ENCODE results near the gene MGMT.

MGMT gene

DNA sequence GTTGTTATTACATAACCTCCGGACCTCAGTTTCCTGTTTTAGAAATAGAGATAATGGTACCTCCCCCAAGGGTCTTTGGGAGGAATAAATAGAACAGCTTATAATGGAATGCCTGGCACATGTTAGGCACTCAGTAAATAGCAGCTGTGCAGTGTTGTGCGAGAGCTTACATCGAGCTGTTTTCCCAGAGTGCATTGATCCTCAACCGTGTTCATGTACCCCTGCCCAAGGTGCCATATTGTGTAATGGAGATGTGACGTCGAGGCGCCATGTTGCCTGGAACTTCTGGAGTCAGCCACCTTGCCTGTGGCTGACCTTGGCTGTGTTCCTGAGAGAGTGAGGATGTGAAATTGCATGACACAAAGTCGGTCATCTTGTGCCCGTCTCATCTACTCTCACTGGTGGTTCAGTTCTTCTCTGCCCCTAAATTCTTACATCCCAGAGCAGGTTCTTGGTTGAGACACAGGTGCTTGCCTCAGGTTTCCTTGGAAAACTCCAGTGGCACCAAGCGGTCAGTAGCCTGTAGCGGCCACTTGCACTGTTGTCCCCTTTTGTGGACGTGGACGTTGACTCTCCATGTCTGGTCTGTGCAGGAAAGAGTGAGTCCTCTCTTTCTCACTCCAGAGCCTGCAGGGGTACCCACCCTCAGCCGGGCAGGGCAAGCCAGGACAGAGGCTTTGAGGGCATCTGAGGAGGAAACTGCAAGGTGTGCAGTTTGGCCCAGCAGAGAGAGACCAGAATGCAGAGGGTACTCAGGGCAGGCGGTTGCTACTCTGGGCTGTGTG lies 230.6 kb downstream of the MGMT start:
- no peak for DNase-seq

DNA sequence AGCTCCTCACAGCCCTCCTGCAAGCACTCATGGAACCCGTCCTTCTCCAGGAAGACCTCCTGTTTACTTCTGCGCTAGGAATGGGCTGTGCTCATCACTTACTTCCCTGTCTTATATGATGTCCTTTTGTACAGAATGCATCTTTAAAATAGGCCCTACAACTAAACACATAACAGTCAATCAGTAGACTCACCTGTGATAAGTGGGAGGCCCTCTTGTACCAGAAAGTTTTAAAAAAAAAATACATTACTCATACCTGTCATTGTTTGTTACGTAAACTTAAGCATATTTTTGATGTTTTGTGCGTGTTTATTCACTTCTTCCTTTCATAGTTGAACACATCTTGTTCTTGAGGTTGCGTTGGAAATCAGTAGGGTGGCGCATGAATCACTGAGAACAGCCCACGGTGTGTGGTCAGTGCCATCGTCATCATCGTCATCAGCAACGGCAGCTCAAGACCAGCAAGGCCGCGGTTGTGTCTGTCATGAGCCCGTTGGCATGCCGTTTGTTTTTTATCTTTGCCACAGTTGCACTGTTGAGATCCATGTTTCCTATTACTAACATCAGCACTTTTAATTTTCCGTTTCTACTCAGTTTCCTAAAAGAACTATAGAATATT lies 232.8 kb downstream of the MGMT start:
- DNase-seq, result no peak

DNA sequence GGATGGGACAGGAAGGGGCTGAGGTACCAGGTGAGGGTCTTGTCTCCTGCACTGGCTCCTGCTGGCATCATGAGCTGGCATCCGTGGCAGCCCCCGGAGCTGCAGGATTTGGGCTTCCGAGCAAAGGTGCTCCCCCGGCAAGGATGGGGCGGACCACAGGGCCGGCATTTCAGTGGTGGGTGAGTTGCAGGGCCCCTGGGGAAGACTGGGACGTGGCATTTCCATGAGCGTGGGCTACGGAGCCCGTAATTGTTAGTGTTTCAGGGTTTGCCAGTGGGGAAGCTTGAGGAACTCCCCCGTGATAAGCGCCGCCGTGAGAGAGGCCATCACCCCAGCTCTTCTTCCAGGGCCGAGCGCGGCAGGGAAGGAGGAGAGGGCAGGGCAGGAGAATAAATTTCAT lies 235.6 kb downstream of the MGMT start:
- no peak for DNase-seq

DNA sequence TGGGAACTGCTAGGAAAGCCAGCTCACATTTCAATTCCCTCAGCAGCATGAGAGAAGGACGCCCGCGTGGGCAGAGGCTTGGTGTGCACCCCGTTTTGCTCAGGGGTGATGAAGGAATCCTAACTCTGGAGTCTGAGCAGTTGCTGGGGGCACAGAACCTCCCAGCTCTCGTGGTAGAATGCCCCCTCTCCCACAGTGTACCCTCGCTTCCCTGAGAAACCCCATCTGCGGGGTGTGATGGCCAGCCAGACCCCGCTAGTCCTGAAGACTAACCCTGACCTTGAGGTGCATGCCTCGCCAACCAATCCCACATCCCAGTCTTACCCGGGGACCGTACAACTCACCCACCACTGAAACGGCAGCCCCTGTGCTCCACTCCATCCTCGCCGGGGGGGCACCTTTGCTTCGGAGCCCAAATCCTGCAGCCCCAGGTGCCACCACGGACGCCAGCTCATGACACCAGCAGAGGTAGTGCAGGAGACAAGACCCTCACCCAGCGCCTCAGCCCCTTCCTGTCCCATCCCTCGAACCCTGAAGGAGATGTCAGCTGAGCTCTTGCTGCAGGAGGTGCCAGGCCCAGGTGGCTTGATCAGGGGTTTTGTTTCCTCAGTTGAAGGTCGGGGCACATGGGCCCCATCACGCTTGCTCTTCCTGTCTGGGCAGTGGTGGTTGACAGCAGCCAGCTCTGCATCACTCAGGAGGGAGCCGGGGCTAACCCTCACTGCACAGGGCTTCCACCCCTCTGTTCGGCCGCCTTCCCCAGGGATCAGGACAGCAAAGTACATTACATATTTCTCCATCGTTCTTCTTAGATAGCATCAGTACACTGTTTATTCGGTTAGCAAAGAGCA lies 236.5 kb downstream of the MGMT start:
- DNase-seq, result no peak

DNA sequence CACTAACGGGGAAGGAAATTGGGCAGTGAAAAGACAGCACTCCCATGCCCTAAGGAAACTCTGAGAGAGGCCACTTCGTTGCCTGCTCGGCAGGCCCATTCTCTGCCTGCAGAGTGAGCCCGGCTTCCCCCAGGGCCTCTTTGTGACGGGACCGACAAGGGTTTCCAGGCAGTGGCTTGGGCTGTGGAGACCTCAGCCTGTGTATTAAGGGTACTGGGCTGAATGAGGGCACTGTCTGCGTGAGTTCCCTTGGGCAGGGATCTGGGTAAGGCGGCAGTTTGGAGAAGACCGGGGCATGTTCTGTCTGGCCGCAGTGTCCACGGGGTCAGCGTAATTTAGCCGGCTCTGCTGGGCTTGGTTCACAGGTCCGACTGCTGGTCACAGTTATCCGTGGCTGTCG lies 237.2 kb downstream of the MGMT start:
- no peak for DNase-seq

DNA sequence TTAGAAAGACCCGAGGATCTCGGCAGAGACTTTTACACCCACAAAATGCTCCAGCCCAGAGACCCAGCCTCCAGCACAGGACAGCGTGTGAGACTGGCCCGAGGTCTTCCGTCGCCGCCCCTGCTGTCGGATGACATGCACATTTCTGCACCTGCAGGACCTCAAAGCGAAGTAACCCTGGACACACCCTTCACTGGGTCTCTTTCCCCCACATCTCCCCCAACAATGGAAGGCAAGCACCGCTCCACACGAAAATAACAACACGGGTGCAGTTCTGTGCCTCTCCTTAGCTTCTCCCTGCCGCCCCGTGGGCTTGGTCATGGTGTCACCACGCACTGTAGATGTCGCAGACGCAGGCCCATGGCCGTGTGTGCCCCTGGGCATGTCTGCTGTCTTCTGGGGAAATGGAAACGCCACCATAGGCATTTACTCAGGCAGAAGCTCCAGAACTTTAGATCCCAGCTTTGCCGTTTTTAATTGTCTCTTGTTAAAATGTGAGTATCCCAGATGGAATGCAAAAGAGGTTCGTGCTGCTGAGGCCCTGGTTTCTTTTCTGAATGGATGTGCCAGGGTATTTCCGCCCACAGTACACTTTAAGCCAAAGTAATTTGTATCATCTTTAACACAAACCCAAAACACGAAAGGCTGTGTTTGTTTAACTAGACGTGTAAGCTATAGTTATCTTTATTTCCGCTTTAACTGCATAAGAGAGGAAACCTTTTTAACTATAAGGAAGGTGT lies 237.9 kb downstream of the MGMT start:
- no peak for DNase-seq

DNA sequence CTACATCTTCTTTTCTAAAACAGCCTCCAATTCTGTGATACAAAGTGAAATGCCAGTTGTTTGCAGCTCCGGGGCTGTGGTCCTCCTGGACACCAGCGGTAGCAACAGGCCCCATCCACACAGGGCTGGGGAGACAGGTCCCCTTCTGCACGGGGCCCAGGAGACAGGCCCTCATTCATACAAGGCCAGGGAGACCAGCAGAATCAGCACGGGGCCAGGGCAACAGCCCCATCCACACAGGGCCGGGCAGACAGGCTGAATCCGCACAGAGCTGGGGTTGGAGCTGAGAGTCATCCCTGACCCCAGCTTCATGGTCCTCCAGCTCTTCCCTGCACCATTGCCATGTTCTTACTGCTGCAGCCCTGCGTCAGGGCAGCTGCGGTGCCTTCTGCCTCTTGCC lies 238.6 kb downstream of the MGMT start:
- no peak for DNase-seq

DNA sequence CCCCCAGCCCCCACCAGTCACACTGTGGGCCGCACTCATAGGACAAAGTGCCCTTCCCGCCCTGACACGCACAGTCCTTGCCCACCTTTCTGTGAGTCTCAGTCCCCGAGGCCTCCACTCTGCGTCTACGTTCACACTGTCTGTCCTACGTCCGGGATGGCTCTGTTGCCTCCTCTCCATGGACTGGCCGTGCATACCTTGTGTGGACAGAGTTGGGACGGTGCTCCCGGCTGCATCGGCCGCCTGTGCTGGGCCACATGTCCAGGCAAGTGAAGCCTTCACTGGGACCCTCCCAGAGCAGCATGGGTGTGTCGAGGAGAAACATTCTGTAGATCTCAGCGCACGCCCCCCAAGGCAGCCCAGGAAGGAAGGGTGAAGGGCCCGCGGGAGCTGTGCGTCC lies 239.0 kb downstream of the MGMT start:
- DNase-seq, result no peak

DNA sequence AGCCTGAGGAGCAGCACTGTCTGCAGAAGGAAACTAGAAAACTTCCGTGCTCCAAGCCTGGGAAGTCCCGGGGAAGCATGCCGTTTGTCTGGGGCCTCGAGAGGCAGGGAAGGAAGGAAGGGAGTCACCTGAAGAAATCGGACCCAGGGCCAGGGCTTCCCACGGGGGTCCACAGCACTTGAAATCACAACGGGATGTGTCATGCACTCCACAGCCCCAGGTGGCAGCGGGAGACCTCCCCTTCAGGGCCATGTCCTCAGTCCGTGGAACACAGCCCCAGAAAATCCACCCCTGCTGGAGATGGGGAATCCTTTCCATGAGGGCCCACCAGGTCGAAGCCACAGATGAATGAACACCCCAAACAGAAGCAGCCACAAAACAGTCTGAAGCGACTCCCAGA lies 239.5 kb downstream of the MGMT start:
- no peak for DNase-seq

DNA sequence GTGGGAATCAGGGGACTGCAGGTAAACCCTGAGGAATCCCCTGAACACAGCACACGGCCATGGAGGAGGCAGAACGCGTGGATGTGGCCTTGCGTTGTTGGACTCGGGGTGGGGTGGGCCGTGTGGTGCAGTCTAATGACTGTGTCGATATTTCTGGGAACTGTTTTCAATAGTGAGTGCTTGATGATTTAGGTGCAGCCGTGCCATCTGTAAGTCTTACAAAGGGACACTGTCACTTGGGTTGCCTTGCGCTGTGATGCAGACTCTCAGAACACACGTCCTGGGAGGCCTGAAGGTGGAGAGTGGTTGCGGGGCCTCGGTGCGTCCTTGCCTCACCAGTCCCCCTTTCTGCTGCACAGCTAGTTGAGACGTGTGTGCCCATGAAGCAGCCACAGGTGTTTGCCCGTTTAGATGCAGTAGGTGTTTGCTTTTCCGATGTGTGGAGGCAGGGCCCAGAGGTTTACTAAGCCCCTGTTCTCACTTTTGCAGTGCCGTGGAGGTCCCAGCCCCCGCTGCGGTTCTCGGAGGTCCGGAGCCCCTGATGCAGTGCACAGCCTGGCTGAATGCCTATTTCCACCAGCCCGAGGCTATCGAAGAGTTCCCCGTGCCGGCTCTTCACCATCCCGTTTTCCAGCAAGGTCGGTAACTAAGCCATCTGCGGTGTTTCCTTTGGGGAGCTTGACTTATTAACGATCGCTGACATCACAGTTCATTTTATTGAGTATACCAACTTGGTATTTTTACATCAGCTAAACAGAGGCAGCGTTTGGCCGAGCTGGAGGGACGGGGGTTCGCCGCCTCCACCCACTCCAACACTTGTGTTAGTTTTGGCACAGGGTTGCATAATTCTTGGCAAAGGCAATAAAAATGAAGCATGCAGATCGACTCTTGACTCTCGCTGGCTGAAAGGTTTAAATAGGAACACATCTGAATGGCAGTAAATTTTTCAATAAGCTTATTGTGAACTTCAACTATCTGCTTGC lies 240.7 kb downstream of the MGMT start:
- no peak for DNase-seq

DNA sequence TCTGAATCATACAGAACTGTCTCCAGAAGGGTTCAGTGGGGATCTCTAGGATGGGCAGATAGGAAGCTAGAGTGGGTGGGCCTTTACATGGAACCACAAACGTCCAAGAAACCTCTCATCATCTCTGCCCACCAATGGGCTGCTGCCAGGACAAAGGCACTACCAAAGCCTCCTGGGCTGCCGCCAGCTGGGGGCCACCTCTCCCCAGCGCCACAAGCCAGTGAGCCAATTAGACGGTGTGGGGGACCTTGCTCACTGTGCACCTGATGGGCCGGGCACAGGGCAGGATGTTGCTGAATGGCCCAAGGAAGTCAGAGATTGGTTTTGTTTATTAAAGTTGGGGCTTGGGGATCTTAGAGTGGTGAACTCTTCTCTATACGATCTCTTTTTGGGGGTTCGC lies 242.1 kb downstream of the MGMT start:
- no peak for DNase-seq

DNA sequence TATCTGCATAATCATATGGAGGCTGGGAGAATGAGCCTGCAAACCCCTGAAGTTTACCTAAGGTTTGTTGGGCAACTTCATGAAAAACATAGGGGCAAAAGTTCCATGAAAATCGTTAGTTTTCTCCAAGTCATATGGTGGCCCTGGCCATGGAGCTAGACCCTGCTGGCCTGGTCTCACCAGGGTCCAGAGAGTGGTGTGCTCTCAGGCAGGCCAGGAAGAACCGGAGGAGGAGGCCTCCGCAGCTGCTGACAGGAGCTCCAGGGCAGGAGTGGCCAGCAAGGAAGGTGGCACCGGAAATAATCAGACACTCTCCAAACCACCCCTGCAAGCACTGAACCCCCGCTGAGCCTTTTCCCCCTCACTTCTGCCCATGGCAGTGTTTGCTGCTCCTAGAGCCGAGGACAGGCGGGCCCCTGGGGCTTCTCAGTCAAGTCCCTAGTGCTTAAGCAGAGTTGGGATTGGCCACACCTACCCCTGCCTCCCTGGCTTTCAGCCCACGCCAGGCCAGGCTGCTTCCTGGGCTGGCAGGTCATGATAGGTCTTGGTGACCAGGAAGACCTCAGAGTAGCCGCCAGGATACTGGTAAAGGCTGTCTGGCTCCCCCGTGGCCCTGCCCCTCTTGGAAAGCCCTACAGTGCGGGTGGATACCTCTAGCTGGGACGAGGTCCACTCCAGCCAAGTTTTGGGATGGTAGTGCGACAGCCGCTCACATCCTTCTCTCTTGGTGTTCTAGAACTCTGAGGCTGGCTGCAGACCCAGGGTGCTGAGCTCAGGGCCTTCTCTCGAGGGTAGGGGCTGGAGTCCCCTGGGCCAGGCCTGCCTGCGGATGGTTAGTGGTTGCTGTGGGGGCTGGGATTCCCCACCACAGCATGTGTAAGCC lies 242.8 kb downstream of the MGMT start:
- no peak for DNase-seq

DNA sequence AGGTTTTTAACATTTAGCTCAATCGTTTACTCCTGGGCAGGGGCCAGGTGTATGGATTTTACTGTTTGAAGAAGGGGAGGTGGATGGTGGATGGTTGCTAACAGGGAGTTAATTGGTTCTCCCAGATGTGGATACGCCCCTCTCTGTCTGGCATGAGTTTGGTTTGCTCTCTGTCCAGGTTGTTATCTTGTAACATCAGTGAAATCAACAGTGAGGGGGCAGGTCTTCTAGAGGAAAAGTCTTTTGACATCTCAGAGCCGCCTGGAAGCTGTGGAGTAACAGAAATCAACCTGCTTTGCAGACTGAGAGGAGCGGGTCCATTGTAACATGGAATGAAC lies 243.4 kb downstream of the MGMT start:
- no peak for DNase-seq

DNA sequence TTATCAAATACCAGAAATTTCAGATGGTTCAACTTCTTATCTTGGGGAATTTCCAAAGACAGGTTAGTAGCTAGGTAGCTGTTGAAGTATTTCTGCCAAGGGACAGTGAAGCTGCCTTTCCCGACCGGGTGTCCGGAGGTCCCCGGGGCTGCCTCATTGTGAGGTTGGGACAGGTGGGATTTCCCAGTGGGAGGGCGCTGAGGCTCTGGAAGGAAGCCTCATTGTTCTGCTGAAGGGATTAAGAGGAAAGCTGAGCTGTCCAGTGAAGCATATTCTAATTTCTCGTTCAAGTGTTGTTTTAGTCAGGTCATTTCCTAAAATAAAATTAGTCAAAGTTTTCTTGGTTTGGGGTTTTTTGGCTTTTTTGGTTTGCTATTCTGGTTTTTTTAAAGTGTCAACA lies 244.2 kb downstream of the MGMT start:
- no peak for DNase-seq

DNA sequence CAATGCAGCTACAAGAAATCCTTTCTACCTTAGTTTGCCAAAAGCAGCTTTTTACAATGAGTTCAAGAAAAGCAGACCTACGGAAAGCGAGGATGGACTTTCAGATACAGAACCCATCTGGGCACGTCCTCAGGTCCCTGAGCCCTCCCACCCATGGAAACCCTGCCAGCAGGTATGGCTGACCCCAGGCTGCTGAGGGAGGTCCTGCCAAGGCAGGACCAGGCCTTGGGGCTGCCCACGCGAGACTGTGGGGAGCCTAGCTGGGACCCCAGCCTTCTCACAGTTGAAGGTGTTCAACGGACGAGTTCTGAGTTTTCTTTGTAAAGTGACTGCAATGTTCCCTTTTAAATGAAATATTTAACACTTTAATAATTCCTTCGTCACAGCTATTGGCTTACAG lies 245.0 kb downstream of the MGMT start:
- DNase-seq, result no peak

DNA sequence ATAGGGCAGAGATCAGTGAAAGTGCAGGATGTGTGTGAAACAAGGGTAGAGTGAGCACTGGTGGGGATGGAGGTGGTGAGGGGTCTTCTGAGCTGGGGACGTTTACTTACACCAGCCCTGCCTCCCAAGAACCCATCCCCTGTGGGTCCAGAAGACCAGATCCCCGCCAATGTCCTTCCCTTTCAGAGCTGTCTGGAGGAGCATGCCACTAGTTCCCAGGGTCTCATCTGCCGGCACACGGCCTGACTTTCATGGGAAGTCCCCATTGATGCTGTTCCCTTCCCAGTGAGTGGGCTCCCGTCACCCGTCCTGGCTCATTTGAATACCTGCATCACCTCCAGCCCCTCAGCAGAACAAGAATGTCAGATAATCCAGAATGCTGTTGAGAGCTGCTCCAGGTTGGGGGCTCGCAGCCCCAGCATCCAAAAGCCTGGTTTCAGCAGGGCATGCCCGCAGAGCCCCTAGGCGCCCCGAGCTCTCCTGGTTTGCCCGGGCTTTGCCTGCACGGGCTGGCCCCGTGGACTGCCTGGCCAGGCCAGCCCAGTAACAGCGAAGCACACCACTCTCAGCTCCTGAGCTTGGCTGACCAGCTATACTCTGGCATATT lies 246.7 kb downstream of the MGMT start:
- no peak for DNase-seq

DNA sequence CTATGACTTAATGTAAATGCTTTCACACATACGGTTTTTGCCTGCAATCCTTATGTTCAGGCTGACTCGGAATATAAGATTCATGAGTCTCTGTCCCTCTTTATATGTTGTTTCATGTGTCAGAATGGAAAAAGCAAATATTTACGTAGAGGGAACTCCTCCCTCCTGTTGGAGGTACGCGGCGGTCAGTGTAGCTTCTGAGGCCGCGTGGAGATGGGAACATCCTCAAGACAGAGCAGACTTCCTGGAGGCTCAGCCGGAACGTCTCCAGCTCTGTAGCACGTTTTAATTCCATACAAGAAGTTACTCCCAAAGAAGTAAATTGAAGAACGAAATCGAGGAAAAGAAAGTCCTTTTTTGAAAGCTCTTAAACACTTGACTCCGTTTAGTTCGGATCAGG lies 248.8 kb downstream of the MGMT start:
- DNase-seq, result no peak

DNA sequence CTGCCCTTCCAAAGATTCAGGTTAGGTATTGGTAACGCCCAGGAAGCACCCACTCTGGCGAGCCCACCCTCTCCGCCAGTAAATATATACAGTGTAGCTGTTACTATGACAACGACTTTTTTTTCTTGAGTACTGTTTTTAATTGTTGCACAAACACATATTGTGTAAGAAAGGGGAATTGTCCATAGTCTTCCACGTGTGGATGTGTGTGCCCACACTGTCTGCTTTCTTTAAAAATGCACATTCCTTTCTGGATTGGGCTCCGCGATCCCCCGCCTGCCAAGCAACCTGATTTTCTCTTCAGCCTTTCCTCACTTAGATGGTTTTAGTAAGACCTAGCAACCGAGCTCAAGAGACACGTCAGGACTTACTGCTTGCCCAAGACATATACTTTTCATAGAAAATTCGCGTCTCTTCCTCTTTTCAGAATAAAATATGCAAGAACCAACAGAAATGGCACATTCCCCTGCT lies 249.2 kb downstream of the MGMT start:
- DNase-seq, result no peak

DNA sequence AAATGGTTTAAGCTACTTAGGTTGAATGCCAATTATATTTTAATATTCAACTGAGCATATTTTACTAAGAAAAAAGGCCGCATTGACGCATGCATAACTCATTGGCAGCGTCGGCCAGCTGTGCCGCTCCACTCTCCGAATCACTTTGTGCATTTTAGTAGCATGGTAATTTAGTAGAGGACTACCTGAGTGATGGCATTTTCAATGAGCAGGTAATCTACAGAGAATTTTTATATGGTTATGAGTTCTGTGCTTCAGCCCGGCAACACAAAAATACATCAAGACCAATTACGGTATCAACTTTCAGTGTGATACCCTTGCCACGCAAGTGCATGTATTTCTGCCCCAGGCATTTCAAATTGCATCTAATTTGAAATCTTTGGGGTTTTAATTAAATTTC lies 249.8 kb downstream of the MGMT start:
- no peak for DNase-seq

DNA sequence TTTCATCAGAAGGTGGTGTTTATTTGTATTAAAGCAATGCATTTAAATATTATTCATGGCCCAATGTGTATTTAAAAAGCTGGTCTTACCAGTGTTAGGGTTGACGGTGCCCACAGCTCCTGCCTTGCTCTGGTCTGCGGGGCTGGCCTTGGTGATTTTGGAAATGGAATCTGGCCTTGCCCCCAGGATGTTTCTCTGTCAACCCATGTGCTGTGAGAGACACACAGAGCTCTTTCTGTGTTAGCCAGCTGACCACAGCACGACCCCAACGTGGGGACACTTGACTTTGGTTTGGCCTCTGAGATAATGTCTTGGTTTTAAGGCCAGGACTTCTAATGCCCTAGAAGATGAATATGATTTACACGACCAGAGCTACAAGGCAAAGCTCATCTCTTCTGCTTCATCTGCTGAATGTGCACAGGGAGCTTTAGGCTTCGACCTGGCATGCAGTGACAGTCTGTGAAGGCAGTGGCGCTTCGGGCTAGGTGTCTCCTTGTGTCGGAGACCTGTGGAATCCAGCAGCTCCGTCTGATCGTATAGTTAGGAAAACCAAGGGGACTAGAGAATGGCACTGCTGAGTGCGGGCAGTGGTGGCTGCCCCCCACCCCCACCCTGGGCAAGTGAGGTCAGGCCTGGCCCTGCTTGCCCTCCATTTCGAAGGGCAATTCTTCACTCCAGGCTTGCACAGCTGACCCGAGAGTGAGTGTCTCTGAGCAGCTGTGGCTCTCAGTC lies 250.9 kb downstream of the MGMT start:
- DNase-seq, result no peak
